Lung microvascular endothelial cell (primary cell): ENCODE data around the gene ACTN4. TPM values are rescaled to one million over a fixed set of nuclear protein-coding genes. Genes with fewer than 3 reads are reported as not detected.
A peak's percentile ranks its signal among the peaks of the same experiment; 100 is the strongest.
"Not testable (repeated sequence)": the region's sequence is repeated elsewhere in the genome, so short reads cannot be mapped to it uniquely, and the experiment has no call there.

ENCODE experiments used
- DNase-seq, 2 donors: peaks; one replicate each; pipeline versions ENCODE4 v3.0.0 to v3.0.0-alpha.2; 2010; ENCODE audit warnings: low read depth in 2 of 2
- total RNA-seq: library from RNA; depleted of rRNA; stranded (reverse); fragments of >200 nt; gene quantifications from 2 replicates; pipeline ENCODE4 v1.2.1, GENCODE V29; 2014

ACTN4 gene
- total RNA-seq, 1 donor from 2014 or later: 131 TPM

DNA sequence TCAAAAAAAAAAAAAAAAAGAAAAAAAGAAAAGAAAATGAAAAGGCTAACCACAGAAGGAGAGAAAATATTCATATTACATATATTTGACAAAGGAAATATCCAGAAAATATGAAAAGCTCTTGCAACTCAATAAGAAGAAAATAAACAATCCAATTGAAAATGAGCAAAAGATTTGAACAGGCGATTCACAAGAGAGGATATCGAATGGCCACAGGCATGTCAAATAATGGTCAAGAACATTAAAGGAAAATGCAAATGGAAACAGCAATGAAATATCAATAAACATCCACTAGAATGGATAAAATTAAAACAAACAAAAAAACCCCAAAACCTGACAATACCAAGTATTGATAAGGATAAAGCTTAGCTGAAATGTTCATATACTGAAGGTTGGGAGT is 117.8 kb downstream of the ACTN4 start:
- no peak for DNase-seq

- no peak for DNase-seq
Measured at GRCh38 chr19:38766276-38767047, 119.0 kb downstream of the ACTN4 start.

- peak; percentile 82 to 89 for DNase-seq
Measured at GRCh38 chr19:38769635-38770211, 122.3 kb downstream of the ACTN4 start.

- DNase-seq: not testable (repeated sequence)
Measured at GRCh38 chr19:38770228-38770948, 122.9 kb downstream of the ACTN4 start.

- DNase-seq: not testable (repeated sequence)
Measured at GRCh38 chr19:38770949-38771275, 123.5 kb downstream of the ACTN4 start.

GRCh38 chr19:38771569-38771968 is 124.1 kb downstream of the ACTN4 start:
- not testable (repeated sequence) for DNase-seq

DNA sequence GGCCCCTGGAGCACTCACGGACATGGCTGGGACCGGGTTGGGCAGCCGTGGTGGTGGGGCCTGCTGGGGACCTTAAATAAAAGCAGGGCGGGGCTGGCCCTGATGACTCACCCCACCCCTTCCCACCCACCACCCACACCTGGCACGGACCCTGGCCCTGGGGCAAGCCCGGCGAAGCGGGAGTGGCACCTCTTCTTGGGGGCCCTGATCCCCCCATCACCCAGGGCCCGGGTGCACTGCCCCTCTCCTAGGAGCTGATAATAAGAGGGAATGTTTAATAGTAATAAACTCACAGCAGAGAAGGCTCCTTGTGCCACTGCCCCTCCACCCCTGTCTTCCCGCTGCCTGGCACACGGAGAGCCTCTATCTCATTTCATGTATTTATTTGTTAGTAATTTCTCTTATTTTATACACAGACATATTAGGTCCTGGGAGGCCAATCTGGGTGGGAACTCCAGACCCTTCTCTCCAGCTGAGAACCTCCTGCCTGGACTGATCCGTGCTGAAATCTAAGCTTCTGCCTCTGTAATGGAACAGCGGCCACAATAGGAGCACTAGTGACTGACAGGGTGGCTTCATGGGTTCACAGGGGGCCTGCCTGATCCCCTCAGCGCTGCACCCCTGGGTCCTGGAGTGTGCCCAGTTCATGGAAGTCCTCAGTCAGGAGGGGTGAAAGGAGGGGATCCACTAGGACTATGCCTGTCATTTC is 126.2 kb downstream of the ACTN4 start, which contains the start of gene LGALS7:
LGALS7 (minus strand) TSS at position 49 of the 709 bp plus-strand sequence; CDS start at position 24, 25 bp downstream.
- DNase-seq: no peak

- DNase-seq: no peak
Measured at GRCh38 chr19:38774181-38774950, 126.9 kb downstream of the ACTN4 start.

GRCh38 chr19:38778733-38779132 is 131.3 kb downstream of the ACTN4 start:
- DNase-seq: no peak

- DNase-seq: no peak
Measured at GRCh38 chr19:38780443-38780842, 133.0 kb downstream of the ACTN4 start.

DNA sequence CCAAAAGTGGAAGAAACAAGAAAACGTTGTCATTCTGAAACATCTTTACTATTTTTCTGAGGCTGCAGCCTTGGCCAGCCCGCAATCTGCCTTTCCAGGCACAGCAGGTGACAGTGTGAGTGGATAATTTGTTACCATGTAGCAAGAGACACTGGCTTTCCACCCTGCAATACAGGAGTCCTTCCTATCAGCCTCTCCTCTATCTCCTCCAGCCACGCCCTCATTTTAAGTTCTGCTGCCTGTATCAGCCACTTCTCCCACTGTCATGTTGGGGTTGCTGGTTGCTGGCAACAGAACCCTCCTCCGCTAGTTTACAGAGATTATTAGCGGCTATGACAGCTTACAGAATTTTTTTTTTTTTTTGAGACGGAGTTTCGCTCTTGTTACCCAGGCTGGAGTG is 133.6 kb downstream of the ACTN4 start:
- no peak for DNase-seq

Other genes with a start within 250 kb of the ACTN4 start
- 4.0 and 4.8 TPM in 2 replicates for gene FAM98C, start 244.6 kb upstream of the ACTN4 start, total RNA-seq
- gene RASGRP4, start 221.4 kb upstream of the ACTN4 start, total RNA-seq: not detected in 2 replicates
- not detected in 2 replicates for gene RYR1, start 214.0 kb upstream of the ACTN4 start, total RNA-seq
- gene MAP4K1, start 29.7 kb upstream of the ACTN4 start, total RNA-seq: not detected in 2 replicates
- 260 and 318 TPM in 2 replicates for gene EIF3K, start 28.5 kb upstream of the ACTN4 start, total RNA-seq
- gene CAPN12, start 96.8 kb downstream of the ACTN4 start, total RNA-seq: under 0.01 TPM in 2 replicates
- not detected in 2 replicates for gene LGALS7, start 125.9 kb downstream of the ACTN4 start, total RNA-seq
- not detected in 2 replicates for gene LGALS7B, start 141.6 kb downstream of the ACTN4 start, total RNA-seq
- gene LGALS4, start 165.3 kb downstream of the ACTN4 start, total RNA-seq: not detected in 2 replicates
- 49.0 and 49.7 TPM in 2 replicates for gene ECH1, start 184.1 kb downstream of the ACTN4 start, total RNA-seq
- gene HNRNPL, start 202.3 kb downstream of the ACTN4 start, total RNA-seq: 204 and 211 TPM in 2 replicates
- gene RINL, start 230.6 kb downstream of the ACTN4 start, total RNA-seq: 6.1 and 11.7 TPM in 2 replicates